Measurements from ENCODE around the gene PRRT3.

The PRRT3 gene

GRCh38 chr3:9955611-9956352 is 3.6 kb upstream of the PRRT3 start:
- Histone ChIP-seq H2AFZ (ENCODE audit: low read depth, low read length, severe bottlenecking) (no peak overlapping the region), H3K79me2 (ENCODE audit: insufficient read depth, low read length) (no peaks in the 10 kb centered on the region), H3K27ac (ENCODE audit: low read depth, low read length) (no peak overlapping the region), H3K36me3 (ENCODE audit: low read length) (no peaks in the 10 kb centered on the region), H3K27me3 (ENCODE audit: low read length) (no peaks in the 10 kb centered on the region), H3K9me2 (replicated peaks; ENCODE audit: insufficient read depth, low read length) (no peaks in the 10 kb centered on the region), H3K4me3 (ENCODE audit: insufficient read depth, low read length, poor library complexity, severe bottlenecking) (no peak overlapping the region), H3K4me2 (ENCODE audit: low read depth, low read length, poor library complexity, severe bottlenecking) (no peak overlapping the region), H3K9me3 (ENCODE audit: insufficient read depth, low read length) (no peaks in the 10 kb centered on the region), H4K20me1 (ENCODE audit: low read depth, low read length) (no peaks in the 10 kb centered on the region), H3K9ac (ENCODE audit: low read length) (no peak overlapping the region), H3F3A (ENCODE audit: insufficient read depth) (no peaks in the 10 kb centered on the region)
- no peak for TF ChIP-seq CTCF (IDR thresholded peaks at IDR 0.05; ENCODE audit: insufficient read depth, low read length, poor library complexity, severe bottlenecking)

GRCh38 chr3:9955067-9955502 is 2.9 kb upstream of the PRRT3 start:
- H3K9me2 ChIP-seq (replicated peaks; ENCODE audit: insufficient read depth, low read length): no peaks in the 10 kb centered on the region
- H3K4me3 ChIP-seq (ENCODE audit: insufficient read depth, low read length, poor library complexity, severe bottlenecking): no peak overlapping the region
- no peak overlapping the region for H3K9ac ChIP-seq (ENCODE audit: low read length)
- H3K36me3 ChIP-seq (ENCODE audit: low read length): no peaks in the 10 kb centered on the region
- H4K20me1 ChIP-seq (ENCODE audit: low read depth, low read length): no peaks in the 10 kb centered on the region
- H2AFZ ChIP-seq (ENCODE audit: low read depth, low read length, severe bottlenecking): no peak overlapping the region
- H3K4me2 ChIP-seq (ENCODE audit: low read depth, low read length, poor library complexity, severe bottlenecking): no peak overlapping the region
- no peaks in the 10 kb centered on the region for H3K9me3 ChIP-seq (ENCODE audit: insufficient read depth, low read length)
- no peaks in the 10 kb centered on the region for H3F3A ChIP-seq (ENCODE audit: insufficient read depth)
- H3K27me3 ChIP-seq (ENCODE audit: low read length): no peaks in the 10 kb centered on the region
- TF ChIP-seq EZH2phosphoT487 (conservative IDR thresholded peaks at IDR 0.05; ENCODE audit: low read length) (no peak), CTCF (IDR thresholded peaks at IDR 0.05; ENCODE audit: insufficient read depth, low read length, poor library complexity, severe bottlenecking) (no peak)
- no peaks in the 10 kb centered on the region for H3K79me2 ChIP-seq (ENCODE audit: insufficient read depth, low read length)
- H3K27ac ChIP-seq (ENCODE audit: low read depth, low read length): no peak overlapping the region

GRCh38 chr3:9951598-9951961 is 628 bp downstream of the PRRT3 start:
- Histone ChIP-seq H3K27me3 (ENCODE audit: low read length) (no peaks in the 10 kb centered on the region), H3K9ac (ENCODE audit: low read length) (peak overlapping the region; percentile 62), H3K9me3 (ENCODE audit: insufficient read depth, low read length) (no peaks in the 10 kb centered on the region), H2AFZ (ENCODE audit: low read depth, low read length, severe bottlenecking) (peak overlapping the region; percentile 81), H4K20me1 (ENCODE audit: low read depth, low read length) (no peaks in the 10 kb centered on the region), H3F3A (ENCODE audit: insufficient read depth) (no peaks in the 10 kb centered on the region), H3K4me2 (ENCODE audit: low read depth, low read length, poor library complexity, severe bottlenecking) (peak overlapping the region; percentile 65), H3K27ac (ENCODE audit: low read depth, low read length) (no peak overlapping the region), H3K36me3 (ENCODE audit: low read length) (no peaks in the 10 kb centered on the region), H3K4me3 (ENCODE audit: insufficient read depth, low read length, poor library complexity, severe bottlenecking) (peak overlapping the region; percentile 60), H3K79me2 (ENCODE audit: insufficient read depth, low read length) (no peaks in the 10 kb centered on the region), H3K9me2 (replicated peaks; ENCODE audit: insufficient read depth, low read length) (no peaks in the 10 kb centered on the region)
- TF ChIP-seq EZH2phosphoT487 (conservative IDR thresholded peaks at IDR 0.05; ENCODE audit: low read length) (no peak), CTCF (IDR thresholded peaks at IDR 0.05; ENCODE audit: insufficient read depth, low read length, poor library complexity, severe bottlenecking) (no peak)
